HCT116 (cell line): Measurements from ENCODE around the gene IGSF9B.

Experiments used
- CTCF ChIP-seq, 3 experiments: fragments of 200-600 bp in 1 of 3; sonication (generic) in 1 of 3; IDR thresholded peaks in 2 of 3; conservative IDR thresholded peaks in 1 of 3; 2 replicates each; pipeline ENCODE4 v1.5.1; 2012 to 2017; ENCODE audit warnings: low read depth in 2 of 3, low read length in 2 of 3, antibody characterized with exemption in 1 of 3, borderline replicate concordance in 1 of 3, control low read depth in 1 of 3, mild to moderate bottlenecking in 1 of 3, mixed read lengths in 1 of 3, mixed run types in 1 of 3, moderate library complexity in 1 of 3; ENCODE audit not compliant: insufficient read depth in 1 of 3
- POLR2A ChIP-seq: IDR thresholded peaks from 2 replicates; pipeline ENCODE4 v1.7.0; 2011; ENCODE audit warnings: borderline replicate concordance; ENCODE audit not compliant: insufficient read depth, insufficient read length; ENCODE audit errors: extremely low read depth
- POLR2AphosphoS5 ChIP-seq: IDR thresholded peaks from 2 replicates; pipeline ENCODE4 v1.6.1; 2011; ENCODE audit warnings: mild to moderate bottlenecking, low read depth, low read length, moderate library complexity
- TCF7L2 ChIP-seq: IDR thresholded peaks from 2 replicates; pipeline ENCODE4 v1.7.0; 2011; ENCODE audit warnings: borderline replicate concordance, inconsistent platforms; ENCODE audit not compliant: insufficient read depth, insufficient read length; ENCODE audit errors: extremely low read depth

DNA sequence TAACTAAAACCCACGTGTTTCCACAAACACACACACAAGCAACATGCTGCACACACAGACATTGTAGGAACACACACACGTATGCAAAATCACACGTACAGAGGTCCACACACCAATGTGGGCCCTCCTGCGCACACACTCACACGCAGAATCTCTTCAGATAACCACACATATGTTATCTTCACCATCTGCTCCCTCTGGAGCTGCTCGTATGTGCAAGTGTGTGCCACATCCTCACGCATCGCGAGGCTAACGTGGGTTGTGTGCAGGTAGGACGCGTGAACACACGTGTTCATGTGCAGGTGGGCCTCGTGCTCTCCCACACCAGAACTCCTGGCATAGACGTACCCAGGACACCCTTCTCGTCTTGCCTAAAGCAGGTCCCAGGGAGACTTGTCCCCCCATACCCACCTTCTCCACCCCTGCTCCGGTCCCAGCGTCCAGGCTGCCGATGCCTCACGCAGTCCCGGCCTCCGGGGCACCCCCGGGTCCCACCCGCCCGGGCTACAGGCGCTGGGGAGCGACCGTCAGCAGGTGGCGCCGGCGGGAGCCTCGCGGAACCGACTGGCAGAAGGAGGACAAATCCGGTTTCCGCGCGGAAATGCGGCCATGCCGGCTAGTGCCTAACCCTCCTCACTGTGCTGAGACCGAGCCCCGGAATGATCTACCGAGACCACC, 10.3 kb upstream of the IGSF9B start:
- TF ChIP-seq CTCF (IDR thresholded peaks at IDR 0.05 in 2 of 3, conservative IDR thresholded peaks at IDR 0.05 in 1 of 3; ENCODE audit: borderline replicate concordance in 1 of 3, insufficient read depth in 1 of 3, low read depth in 2 of 3, low read length in 2 of 3): peak; percentile 36 to 64 (median 59); a peak in 5 of 6 replicates
- TF ChIP-seq POLR2A: no peak
- no peak for TF ChIP-seq TCF7L2
- no peak for TF ChIP-seq POLR2AphosphoS5
